GM19324 (cell line): ENCODE measurements around the gene TMOD4.

Source experiments
- ATAC-seq: cut with Tn5 transposase; IDR thresholded peaks from one replicate; pipeline ENCODE4 v1.9.1; 2021; ENCODE audit warnings: mild to moderate bottlenecking, moderate library complexity; ENCODE audit not compliant: unreplicated experiment, low FRiP score

The TMOD4 gene

DNA sequence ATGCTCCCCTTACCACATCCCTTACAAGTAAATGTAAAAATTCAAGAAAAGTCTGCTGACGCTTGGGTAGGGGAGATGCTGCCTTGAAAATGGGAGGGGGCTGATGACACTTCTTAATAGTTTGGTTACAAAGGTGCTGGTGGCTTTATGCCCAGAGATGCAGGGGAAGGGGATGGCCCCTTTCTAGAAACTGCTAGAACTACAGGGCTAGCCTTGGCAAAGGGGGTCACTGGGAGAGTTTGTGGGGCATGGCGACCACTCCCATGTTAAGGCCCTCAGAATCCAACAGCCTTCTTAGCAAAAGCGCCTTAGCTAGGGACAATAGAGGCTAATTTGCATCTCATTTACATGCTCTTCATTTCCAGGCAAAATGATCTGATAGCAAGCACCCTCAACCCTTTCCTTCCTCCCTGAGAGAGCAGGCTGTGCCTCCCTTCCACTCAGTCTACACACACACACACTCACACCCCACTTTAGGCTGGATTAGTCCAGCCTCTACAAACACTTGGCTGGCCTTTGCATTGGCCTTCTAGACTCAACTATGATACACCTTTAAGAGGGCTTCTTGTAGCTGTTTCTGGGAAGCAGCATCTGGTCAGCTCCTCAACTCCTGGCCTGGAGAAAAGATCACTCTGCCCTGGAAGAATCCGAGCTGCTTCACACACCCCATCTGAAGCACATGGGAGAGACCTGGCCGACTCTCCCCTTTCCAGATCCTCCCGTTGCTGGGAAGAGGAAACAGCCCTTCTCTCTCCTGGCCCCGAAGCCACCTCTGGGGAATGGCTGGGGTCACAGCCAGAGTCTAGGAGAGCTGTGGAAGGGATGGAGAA is 31.1 kb downstream of the TMOD4 start:
- no peak for ATAC-seq

DNA sequence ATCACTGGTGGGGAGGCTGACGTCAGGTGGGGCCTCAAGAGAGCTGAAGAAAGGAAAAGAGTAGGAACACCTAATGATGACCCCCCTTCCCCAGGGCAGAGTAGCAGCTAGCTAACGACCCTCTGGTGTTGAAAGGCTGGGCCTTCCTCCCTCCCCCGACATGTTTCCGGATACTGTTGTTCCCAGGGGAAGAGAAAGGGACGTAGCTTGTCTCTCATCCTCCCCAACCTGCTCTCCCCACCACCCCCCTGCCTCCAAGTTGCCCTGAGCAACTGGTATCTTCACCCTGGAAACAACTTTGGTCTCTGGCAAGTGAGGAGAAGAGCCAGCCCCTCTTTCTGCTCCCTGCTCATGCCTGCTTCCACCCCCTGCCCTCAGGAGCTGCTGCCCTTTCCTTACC is 31.8 kb downstream of the TMOD4 start:
- ATAC-seq, result no peak

DNA sequence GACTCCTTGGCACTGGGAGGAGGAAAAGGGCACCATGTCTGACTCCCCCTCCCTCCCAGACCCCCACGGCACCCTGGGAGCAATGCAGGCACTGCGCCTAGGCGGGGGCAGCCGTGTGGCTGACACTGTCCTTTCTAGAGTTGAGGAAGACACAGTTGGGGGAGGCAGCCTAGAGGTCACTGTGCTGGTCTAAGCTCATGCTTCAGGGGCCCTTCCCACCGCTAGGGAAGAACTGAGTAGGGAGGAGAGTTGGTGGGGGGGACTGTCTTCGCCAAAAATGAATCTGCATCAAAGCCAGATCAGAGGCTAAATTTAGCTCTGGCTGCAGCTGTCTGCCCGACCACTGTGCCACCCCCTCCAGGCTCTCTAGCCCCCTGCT is 32.7 kb downstream of the TMOD4 start:
- ATAC-seq, result no peak

DNA sequence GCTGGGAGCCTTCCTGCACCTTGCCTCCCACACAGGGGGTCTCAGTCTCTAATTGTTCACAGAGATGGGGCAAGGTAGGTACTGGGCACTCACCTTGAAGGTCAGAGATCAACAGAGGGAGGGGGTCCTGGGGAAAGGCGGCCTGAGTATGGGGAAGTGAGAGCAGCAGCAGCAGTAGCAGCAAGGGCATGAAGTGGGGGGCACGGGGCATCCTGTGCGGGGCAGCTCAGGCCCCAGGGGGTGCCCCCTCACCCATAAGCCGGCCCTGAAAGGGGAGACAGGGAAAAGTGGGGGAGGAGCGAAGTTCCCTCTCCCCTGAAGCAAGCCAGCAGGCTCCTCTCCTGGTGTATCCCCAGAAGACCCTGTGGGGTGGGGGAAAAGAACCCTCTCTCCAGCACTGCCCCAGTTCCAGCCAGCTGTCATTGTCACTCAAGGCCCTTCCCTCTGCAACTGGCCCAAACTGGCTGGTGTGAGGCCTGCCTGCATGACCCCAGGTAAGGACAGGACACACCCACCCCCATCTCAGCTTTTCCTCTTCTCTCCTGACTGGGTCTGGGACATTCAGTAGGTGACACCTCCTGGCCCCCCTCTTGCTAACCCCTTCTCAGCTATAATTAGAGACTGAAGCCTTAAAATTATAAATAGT is 33.2 kb downstream of the TMOD4 start:
- no peak for ATAC-seq

DNA sequence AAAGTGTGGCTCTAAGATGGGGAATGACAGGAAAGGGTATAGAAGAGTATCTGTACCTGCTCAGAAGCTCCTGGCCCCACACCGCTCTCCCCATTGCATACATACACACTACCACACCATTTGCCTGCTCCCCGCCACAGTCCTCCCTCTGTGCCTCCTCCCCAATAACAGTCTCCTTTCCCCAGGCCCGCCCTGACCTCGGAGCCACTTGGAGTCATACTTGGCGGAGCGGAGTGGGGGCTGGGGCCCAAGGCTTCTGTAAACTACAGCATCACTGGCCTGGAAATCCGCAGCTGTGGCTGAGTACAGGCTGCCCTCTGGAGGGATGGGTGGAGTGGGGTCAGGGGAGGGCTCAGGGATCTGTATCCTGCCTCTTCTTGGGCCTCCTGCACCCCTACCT is 38.0 kb downstream of the TMOD4 start:
- no peak for ATAC-seq

DNA sequence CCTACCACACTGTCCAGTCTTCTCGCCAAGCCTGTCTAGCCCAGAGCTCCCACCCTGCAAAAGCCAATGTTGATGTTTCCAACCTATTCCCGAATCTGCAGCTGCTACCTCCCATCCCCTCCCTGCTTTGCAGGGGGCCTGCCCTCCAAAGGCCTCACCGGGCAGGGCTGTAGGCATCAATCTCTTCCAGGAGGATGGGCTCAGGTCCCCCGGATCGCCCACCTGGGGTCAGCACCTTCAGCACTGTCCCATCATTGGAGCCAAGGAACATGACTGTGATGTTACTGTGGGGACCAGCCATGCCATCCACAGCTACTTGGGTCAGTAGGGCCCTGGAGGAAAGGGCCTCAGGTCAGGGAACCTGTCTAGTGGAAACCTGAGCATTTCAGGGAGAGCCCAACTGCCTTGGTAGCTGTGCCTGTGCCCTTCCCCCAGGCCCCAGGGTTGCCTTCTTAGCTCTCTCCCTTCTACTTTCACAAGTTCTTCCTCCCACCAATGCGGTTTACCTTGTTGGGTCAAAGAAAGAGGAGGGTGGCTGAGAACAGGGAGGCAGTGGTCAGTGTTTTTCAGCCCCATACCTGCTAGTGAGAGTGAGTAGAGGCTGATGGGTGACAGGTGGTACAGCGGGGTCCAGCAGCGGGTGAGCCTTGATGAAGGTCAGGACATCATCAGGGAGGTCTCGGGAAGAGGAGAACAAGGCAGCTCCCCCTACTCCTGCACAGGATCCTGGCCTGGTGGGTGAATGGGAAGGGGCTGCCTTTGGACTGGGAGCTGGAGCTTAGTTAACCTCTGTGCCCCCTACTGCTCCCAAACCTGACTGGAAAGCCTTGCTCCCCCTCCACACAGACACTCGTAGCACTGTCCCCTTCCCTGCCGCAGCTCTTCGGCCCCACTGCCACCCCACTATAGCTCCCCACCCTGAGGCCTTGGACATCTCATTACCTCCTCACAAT is 40.1 kb downstream of the TMOD4 start:
- no peak for ATAC-seq

DNA sequence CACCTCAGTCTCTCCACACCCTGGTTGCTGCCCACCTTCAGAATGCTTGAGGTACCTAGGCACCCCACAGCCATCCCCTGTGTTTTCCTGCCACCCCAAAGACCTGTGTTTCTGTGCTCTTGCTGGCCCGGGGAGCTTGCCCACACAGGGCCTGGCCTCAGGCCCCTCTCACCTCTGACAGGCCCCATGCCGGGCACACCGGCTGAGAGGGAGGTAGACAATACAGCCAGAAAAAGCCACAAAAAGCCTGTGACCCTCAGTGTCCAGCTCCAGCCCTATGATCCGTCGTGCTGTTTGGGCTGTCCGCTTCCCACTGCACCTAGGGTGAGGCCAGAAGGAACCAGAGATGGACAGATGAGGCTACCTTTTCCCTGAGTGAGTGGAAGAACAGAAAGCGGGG is 40.8 kb downstream of the TMOD4 start:
- ATAC-seq, result no peak

DNA sequence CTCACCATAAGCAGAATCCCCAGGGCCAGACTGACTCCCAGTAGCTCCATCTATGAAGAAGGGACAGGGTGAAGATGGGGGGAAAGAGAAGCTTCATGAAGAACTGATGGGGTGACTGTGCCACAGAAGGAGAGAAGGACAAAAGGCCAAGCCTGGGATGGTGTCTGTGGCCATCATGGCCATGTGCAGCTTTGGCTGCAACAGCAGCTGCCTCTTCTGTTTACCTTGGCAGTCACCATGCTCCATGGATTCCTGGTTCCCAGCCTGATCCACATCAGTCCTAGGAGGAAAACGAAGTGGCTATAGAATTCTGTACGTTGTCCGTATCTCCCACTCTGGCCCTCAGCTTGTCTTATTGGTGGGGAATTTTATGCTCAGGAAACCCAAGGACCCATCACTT is 41.4 kb downstream of the TMOD4 start:
- ATAC-seq, result no peak

DNA sequence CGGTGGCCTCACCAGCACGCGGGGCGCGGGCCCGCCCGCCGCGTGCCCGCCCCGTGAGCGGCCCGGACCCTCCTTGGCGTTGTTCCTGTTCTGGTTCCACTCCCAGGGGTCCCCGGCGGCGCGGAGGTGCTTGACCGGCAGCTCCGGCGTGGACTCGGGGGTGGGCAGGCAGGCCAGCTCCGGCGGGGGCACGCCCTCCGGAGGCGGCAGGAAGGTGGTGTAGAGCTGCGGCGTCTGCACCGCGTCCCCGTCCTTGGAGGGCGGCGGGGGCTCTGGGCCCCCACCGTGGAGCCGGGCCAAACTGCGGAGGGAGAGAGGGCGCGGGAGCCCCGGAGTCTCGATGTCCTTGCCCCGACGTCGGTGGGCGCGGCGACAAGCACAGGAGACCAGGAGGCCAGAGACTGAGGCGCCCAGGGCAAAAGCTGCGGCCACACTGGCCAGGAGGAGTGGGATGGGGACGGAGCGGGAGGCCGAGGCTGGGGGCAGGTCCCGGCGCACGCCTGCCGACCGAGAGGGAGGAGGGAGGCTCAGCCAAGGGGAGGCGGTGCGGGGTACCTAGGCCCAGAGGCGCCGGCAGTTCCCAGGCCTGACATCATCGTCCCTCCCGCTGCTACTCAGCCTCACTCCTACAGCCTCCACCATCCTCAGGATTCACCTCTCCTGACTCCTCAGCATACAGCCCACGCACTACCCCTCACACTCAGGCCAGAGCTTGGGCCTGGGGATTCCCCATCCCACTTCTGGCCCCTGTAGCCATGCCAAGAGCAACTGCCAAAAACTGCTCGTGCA is 42.6 kb downstream of the TMOD4 start:
- ATAC-seq, result no peak

DNA sequence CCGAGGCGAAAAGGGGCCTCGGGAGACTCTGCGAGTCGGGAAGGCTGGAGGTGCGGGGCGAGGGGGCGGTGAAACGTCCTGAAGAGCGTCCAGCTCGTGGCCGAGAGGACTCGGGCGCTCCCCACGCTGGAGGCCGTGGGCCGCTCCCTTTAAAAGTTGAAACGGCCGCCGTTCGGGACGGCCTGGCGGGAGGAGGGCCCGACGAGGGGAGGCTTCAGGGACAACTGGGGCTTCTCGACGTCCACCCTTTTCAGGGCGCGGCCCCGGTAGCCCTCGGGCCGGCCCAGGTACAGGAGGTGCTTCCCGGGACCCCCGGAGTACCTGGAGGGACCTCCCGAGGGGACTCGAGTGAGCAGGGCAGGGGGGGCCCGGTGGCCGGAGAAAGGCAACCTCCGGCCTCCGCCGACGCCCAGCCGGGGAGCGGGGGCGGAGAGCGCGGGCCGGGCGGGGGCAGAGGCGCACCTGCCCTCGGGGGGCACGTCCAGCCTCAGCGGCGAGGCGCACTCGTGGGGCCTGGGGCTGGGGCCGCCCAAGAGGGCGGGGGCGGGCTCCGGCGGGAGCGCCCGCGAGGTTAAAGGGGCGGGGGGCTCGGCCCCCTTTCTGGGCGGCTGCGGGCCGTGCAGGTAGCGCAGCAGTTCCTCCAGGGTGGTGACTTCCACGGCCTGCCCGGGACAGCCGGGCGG is 43.3 kb downstream of the TMOD4 start:
- ATAC-seq, result no peak

DNA sequence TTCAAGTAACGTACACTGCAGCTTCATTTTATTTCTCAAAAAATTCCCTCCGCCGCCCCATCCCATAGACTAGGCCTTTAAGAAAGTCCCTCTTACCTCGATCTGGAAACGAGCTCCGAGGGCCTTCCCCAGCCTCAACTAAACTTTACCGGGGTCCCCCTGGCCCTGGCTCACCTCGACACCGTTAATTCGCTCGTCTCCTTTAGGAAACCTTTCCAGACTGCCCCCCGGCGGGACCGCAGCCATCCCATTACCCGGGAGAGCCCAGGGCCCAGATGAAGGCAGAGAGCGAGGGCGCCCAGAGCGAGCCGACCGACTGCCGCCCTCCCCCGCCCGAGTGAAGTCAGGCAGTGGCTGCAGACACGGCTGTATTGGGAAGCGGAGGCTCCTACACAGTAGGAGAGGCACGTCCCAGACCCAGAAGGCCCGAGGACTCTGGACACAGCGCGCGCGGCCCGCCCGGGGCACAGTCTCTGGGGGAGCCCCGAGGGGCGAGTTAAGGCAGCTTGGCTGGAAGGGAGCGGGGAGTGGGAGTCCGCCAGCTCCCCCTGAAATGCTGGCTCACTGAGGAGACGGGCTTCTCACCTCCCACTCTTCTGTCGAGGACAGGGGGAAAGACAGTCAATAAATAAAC is 44.0 kb downstream of the TMOD4 start:
- no peak for ATAC-seq

DNA sequence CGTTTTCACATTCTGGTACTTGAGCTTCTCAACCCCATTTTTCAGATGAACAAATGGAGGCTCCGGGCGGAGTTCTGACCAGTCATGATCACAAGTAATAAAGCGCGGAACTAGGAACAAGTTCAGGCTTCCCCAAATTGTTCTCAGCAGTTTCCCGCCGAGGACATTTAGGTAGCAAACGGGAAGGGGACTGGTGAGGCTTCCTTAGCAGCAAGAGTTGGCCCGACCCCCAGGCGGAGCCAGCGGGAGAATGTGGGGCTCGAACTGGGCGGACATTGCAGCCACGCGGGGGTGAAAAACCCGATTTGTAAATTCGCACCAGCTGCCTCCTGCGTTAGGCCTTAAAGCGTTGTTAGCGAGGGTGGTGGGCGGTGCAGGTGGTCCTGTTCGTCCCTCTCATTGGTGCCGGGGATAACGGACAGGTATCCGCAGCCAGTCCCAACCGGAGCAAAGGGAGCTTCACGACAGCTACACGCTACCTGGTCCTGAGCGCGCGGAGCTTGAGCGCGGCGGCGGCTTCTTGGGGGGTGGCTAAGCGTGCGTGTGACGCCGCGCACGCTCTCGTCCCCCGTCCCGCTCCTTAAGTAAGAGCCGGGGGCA is 44.7 kb downstream of the TMOD4 start:
- no peak for ATAC-seq

DNA sequence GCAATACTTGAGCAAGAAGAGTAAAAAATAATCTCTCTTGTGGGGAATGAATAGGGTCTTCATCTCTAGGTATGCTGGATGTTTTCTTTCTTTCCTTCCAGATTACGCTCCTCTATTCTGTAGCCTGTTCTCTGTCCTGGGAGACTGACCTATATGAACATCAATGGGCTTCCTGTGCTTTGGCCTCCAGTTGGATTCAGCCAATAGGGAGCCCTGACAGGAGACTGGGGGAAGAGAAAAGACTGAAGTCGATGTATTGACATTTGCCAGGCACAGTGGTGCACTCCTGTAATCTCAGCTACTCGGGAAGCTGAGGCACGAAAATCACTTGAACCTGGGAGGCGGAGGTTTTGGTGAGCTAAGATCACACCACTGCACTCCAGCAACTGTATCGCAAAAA is 47.0 kb downstream of the TMOD4 start:
- ATAC-seq, result no peak

DNA sequence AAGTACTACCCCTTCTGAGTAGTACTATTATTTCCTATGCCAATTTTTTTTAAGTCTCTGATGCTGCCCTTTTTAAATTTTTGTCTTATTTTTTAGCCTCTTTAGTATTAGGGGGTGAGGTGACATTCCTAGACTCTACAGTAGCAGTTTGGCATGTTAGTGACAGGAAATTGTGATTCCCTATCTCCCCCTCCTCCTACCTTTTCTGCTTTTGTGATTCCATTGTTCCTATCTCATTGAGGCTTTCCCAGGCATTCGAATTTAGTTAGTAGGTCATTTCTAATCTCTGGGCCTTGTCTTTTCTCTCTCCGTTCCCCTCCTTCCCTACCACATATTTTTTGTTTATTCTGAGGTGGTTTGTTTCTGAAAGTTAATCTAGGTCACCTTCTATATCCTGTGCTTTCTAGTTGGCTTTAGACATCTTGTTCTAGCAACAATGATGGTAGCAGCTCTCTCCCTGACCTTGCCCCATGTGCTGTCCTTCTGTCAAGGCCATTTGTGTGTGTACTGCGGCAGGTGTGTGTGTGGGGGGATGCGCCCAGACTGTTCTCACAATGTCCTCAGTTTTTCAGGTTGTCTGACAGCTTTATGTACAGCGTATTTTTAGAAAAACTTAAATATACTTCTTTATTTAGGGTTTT is 50.9 kb downstream of the TMOD4 start:
- ATAC-seq, result no peak
